Stimulated activated naive CD4-positive, alpha-beta T cell treated with Interleukin-2 at 50 U/mL for 16 hours (primary cell): ENCODE data around the gene PRR11.
"Not testable (repeated sequence)": the region's sequence is repeated elsewhere in the genome, so short reads cannot be mapped to it uniquely, and the experiment has no call there.

Source experiments
- DNase-seq: peaks from one replicate; lab custom pipeline; 2025; lab: John Stamatoyannopoulos, UW

Gene PRR11

GRCh38 chr17:59152925-59153324 lies 2.6 kb upstream of the PRR11 start:
- no peak for DNase-seq

- DNase-seq, result peak; percentile 20
These were observed 1.2 kb upstream of the PRR11 start for GRCh38 chr17:59154292-59154720.

GRCh38 chr17:59154721-59155438 lies 666 bp upstream of the PRR11 start, which contains the start of gene SKA2:
Gene SKA2 (minus strand): TSS chr17:59155186. CDS start chr17:59155163, 23 bp downstream.
- DNase-seq, result peak; percentile 97

GRCh38 chr17:59160157-59161025 lies 4.8 kb downstream of the PRR11 start:
- no peak for DNase-seq

GRCh38 chr17:59161477-59161876 lies 5.9 kb downstream of the PRR11 start:
- DNase-seq, result no peak

- DNase-seq, result peak; percentile 23
These were observed 10.4 kb downstream of the PRR11 start for GRCh38 chr17:59165933-59166342.

GRCh38 chr17:59167571-59168001 lies 12.0 kb downstream of the PRR11 start:
- DNase-seq, result no peak

GRCh38 chr17:59172436-59173004 lies 17.0 kb downstream of the PRR11 start:
- no peak for DNase-seq

GRCh38 chr17:59174671-59175070 lies 19.1 kb downstream of the PRR11 start:
- no peak for DNase-seq

- no peak for DNase-seq
These were observed 19.5 kb downstream of the PRR11 start for GRCh38 chr17:59175076-59175475.

GRCh38 chr17:59178266-59178985 lies 22.9 kb downstream of the PRR11 start:
- no peak for DNase-seq

- DNase-seq, result not testable (repeated sequence)
These were observed 24.1 kb downstream of the PRR11 start for GRCh38 chr17:59179601-59180000.

- no peak for DNase-seq
These were observed 25.1 kb downstream of the PRR11 start for GRCh38 chr17:59180626-59181025.

GRCh38 chr17:59181481-59181880 lies 25.9 kb downstream of the PRR11 start:
- DNase-seq, result no peak

GRCh38 chr17:59185997-59186396 lies 30.5 kb downstream of the PRR11 start:
- DNase-seq, result no peak

- no peak for DNase-seq
These were observed 31.3 kb downstream of the PRR11 start for GRCh38 chr17:59186850-59187249.

- DNase-seq, result no peak
These were observed 35.3 kb downstream of the PRR11 start for GRCh38 chr17:59190806-59191205.

- no peak for DNase-seq
These were observed 37.9 kb downstream of the PRR11 start for GRCh38 chr17:59193336-59193862.

GRCh38 chr17:59199398-59199797 lies 43.9 kb downstream of the PRR11 start:
- DNase-seq, result no peak

- DNase-seq, result no peak
These were observed 46.8 kb downstream of the PRR11 start for GRCh38 chr17:59202320-59202719.

GRCh38 chr17:59219370-59219769 lies 63.8 kb downstream of the PRR11 start:
- DNase-seq, result no peak

GRCh38 chr17:59219992-59220327 lies 64.4 kb downstream of the PRR11 start:
- DNase-seq, result no peak
